ENCODE measurements around the gene CHSY3. TPM values are rescaled to one million over a fixed set of nuclear protein-coding genes. Genes with fewer than 3 reads are reported as not detected.

CHSY3 gene
- polyA plus RNA-seq, 3 donors: not detected

DNA sequence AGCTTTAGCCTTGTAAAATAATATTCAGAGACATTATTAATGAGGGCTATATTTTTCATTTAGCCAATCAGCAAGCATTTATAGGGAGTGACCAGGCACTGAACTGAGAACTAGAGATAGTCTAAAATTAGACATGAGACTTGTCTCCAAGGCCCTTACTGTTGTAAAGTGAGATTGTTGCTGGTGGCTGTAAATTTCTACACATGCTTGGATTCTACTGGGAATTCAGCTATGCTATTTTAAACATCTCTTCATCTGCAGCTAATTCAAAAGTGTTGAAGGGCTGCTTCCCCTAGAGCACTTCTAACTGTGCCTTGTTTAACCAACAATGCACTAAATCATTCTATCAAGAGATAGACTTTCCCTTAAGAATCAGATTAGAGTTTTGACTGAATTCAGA, 67.4 kb downstream of the CHSY3 start:
- no peaks in the 10 kb centered on the region for H3K9me3 Mint-ChIP-seq
- H3K4me1 Mint-ChIP-seq: no peaks in the 10 kb centered on the region
- no peaks in the 10 kb centered on the region for H4K20me1 ChIP-seq (ENCODE audit: insufficient read depth, low read length)
- no peak overlapping the region for H2AFZ ChIP-seq (ENCODE audit: insufficient read depth, low read depth, low read length, poor library complexity, severe bottlenecking)
- H3K4me2 ChIP-seq (replicated peaks; ENCODE audit: extremely low read depth, low read length, poor library complexity, severe bottlenecking): no peak overlapping the region
- H3K9me3 ChIP-seq (replicated peaks in 1 of 2; ENCODE audit: control insufficient read depth in 1 of 2, insufficient read depth in 1 of 2, low read length in 2 of 2): no peaks in the 10 kb centered on the region
- H3K27ac Mint-ChIP-seq: no peak overlapping the region
- no peaks in the 10 kb centered on the region for H3K36me3 Mint-ChIP-seq
- no peaks in the 10 kb centered on the region for H3K36me3 ChIP-seq (replicated peaks in 1 of 2; ENCODE audit: control insufficient read depth in 1 of 2, insufficient read depth in 2 of 2, low read length in 2 of 2)
- no peak overlapping the region for H3K9ac ChIP-seq (ENCODE audit: insufficient read depth, low read length, poor library complexity, severe bottlenecking)
- no peak overlapping the region for H3K4me3 Mint-ChIP-seq
- no peaks in the 10 kb centered on the region for H3K27me3 ChIP-seq (ENCODE audit: control insufficient read depth in 2 of 2, insufficient read depth in 2 of 2, low read length in 2 of 2)
- H3K27me3 Mint-ChIP-seq (ENCODE audit: low read depth in 3 of 3): no peaks in the 10 kb centered on the region
- intact Hi-C loops (cut with micrococcal nuclease): no loop called here
- H3K4me1 ChIP-seq (ENCODE audit: control insufficient read depth in 1 of 2, insufficient read depth in 2 of 2, low read length in 2 of 2): no peaks in the 10 kb centered on the region
- DNase-seq: no peak
- TF ChIP-seq CTCF (IDR thresholded peaks at IDR 0.05): no peak
- H3K27ac ChIP-seq (ENCODE audit: low read depth in 1 of 2, low read length in 2 of 2): no peak overlapping the region
- H3K4me3 ChIP-seq (replicated peaks in 1 of 3; ENCODE audit: low read depth in 2 of 3, low read length in 3 of 3): no peak overlapping the region
- no peaks in the 10 kb centered on the region for H3K79me2 ChIP-seq (ENCODE audit: insufficient read depth, low read length)

GRCh38 chr5:129972465-129973141, 68.3 kb downstream of the CHSY3 start:
- no peaks in the 10 kb centered on the region for H3K9me3 ChIP-seq (replicated peaks in 1 of 2; ENCODE audit: control insufficient read depth in 1 of 2, insufficient read depth in 1 of 2, low read length in 2 of 2)
- H3K4me3 ChIP-seq (replicated peaks in 1 of 3; ENCODE audit: low read depth in 2 of 3, low read length in 3 of 3): no peak overlapping the region
- no peak overlapping the region for H3K27ac ChIP-seq (ENCODE audit: low read depth in 1 of 2, low read length in 2 of 2)
- H4K20me1 ChIP-seq (ENCODE audit: insufficient read depth, low read length): no peaks in the 10 kb centered on the region
- H3K36me3 Mint-ChIP-seq: no peaks in the 10 kb centered on the region
- no peaks in the 10 kb centered on the region for H3K27me3 ChIP-seq (ENCODE audit: control insufficient read depth in 2 of 2, insufficient read depth in 2 of 2, low read length in 2 of 2)
- no peaks in the 10 kb centered on the region for H3K27me3 Mint-ChIP-seq (ENCODE audit: low read depth in 3 of 3)
- no peaks in the 10 kb centered on the region for H3K9me3 Mint-ChIP-seq
- H2AFZ ChIP-seq (ENCODE audit: insufficient read depth, low read depth, low read length, poor library complexity, severe bottlenecking): no peak overlapping the region
- no peaks in the 10 kb centered on the region for H3K36me3 ChIP-seq (replicated peaks in 1 of 2; ENCODE audit: control insufficient read depth in 1 of 2, insufficient read depth in 2 of 2, low read length in 2 of 2)
- no peaks in the 10 kb centered on the region for H3K4me1 Mint-ChIP-seq
- intact Hi-C loops (cut with micrococcal nuclease): no loop called here
- no peak overlapping the region for H3K4me3 Mint-ChIP-seq
- H3K4me1 ChIP-seq (ENCODE audit: control insufficient read depth in 1 of 2, insufficient read depth in 2 of 2, low read length in 2 of 2): no peaks in the 10 kb centered on the region
- H3K79me2 ChIP-seq (ENCODE audit: insufficient read depth, low read length): no peaks in the 10 kb centered on the region
- no peak for TF ChIP-seq CTCF (IDR thresholded peaks at IDR 0.05)
- no peak for DNase-seq
- no peak overlapping the region for H3K9ac ChIP-seq (ENCODE audit: insufficient read depth, low read length, poor library complexity, severe bottlenecking)
- no peak overlapping the region for H3K27ac Mint-ChIP-seq
- H3K4me2 ChIP-seq (replicated peaks; ENCODE audit: extremely low read depth, low read length, poor library complexity, severe bottlenecking): no peak overlapping the region
